Stimulated activated CD4-positive, alpha-beta T cell treated with anti-CD3 and anti-CD28 coated beads, Interleukin-2, amount 100 ng/mL, for 48 hours (primary cell): ENCODE data around the gene ZNRD2.
A peak's percentile ranks its signal among the peaks of the same experiment; 100 is the strongest.
"Not testable (repeated sequence)": the region's sequence is repeated elsewhere in the genome, so short reads cannot be mapped to it uniquely, and the experiment has no call there.

ENCODE experiments used
- DNase-seq, 2 donors: peaks; one replicate each; pipeline ENCODE4 v3.0.0-alpha.2; 2020

ZNRD2 gene

DNA sequence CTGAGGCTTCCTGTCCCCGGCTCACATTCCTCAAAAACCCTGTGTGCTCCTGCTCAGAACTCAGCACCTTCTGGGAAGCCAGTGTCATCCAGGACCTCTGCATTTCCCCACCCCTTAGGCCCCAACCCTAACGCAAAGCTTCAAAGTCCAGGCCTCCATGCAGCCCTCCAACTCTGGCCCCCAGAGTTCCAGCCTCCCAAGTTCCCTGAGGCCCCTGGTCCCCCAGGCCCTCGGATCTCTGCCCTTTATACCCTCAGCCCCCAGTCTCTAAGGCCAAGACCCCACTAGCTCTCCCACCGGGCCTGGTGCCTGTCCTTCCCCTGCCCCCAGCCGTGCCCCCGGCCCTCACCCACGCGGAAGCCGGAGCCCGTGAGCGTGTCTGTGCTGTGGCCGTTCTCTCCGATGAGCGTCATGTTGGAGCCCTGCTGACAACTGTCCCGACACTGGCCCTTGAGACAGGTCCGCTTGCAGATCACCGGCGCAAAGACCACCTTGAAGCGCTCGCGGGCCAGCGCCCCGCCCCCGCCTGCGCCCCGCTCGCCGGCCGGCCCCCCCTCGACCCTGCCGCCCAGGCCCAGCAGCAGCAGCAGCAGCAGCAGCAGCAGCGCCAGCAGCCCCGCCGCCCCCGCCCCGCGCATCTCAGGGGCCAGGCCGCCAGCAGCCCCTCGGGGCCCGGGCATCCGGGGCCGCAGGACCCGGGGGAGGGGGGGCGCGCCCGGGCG lies 12.8 kb upstream of the ZNRD2 start:
- DNase-seq, result no peak

DNA sequence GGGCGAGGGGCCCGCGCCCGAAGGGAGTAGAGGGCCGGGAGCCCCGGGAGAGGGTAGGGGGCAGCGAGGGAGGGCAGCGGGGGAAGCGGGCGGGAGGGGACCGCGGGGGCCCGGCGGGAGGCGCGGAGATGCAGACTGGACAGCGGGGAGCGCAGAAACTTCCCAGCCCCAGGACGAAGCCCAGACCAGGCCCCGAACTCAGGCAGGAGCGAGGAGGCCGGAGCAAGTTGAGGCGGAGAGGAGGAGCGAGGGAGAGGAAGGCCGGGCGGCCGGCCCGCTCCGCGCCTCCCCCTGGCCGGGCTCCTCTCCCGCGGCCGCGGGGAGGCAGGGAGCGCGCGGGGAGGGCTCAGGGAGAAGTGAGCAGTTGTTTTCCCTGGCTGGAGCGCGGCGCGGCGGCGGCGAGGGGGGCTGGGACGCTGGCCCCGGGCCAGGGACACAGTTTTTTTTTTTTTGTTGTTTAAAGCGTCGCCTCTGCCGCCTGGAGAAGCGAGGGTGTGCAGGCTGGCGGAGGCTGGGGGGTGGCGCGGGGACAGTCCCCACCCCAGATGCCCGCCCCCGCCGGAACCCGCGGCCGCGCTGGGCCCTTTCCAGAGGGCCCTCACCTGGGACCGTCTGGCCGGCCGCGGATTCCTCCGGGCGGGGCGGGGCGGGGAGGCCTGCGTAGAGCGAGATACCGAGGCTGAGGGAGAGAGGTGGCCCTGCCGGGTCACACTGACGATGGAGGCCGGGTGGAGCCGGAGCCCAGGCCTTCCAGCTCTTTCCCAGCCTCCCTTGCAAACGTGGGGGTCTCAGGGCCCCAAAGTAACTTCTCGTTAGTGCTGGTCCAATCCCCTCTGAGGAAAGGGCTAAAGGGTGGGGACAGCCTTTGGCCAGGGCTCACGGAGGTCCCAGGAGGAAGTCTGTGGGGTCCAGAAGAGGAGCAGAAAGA lies 12.0 kb upstream of the ZNRD2 start, which contains the start of gene LTBP3:
LTBP3 (minus strand) TSS at position 358 of the 928 bp plus-strand sequence. CDS start 400 bp downstream, outside the sequence.
- peak in 1 of 2 donors; percentile 47 for DNase-seq

GRCh38 chr11:65558930-65559509 lies 11.3 kb upstream of the ZNRD2 start:
- DNase-seq, result no peak

DNA sequence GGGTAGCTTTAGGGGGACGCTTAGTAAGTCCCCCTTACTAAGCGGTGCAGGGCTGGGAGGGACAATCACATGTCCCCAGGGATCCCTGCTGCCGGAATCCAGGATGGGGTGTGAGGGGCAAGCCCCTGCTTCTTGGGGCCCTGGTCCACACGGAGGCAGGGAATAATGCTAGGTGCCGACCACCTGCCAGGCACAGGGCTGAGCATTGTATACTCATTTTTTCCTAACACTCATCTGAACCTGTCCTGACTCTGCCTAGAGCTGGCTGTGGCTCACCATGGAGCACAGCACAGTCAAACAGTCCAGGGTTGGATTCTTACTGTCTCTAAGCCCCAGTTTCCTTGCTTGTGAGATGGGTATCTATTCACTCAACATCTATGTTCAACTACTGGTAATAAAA lies 10.7 kb upstream of the ZNRD2 start:
- DNase-seq, result no peak

GRCh38 chr11:65559951-65560537 lies 10.2 kb upstream of the ZNRD2 start:
- DNase-seq, result no peak

DNA sequence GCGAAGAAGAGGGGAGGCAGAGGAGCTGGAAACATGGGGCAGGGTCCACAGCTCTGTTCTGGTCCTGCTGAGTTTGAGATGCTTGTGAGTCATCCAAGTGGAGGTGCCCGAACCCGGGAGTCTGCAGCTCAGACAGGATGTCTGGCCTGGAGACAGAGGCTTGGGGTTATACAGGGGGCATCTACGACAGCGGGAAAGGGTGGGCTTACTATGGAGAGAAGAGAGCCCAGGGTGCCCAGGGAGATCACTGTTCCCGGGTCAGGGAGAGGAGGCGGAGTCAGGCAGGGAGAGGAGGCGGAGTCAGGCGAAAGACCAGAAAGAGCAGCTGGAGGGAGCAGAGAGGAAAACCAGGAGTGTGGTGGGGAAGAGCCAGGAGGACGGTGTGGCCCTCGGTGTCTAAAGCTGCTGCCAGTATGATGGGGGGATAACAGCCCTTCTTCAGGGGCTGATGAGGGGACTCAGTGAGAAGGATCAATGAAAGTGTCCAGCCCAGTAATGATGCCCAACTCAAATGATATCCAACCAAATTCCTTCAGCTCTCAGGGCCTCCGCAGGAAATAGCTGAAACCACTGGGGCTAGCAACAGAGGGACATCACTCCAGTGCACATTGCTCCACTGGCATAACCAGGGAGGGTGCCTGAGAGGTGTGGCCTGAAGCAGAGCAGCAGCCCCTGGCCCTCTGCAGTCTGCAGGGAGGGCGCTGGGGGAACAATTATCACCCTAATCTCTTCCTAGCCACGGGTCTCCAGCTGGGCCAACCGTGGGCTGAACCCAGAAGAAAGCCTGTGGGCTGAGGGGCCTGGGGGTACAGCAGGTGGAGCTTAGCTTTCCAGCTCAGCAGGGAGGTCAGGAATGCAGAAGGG lies 9.5 kb upstream of the ZNRD2 start:
- no peak for DNase-seq

GRCh38 chr11:65562020-65562419 lies 8.3 kb upstream of the ZNRD2 start:
- DNase-seq, result no peak

DNA sequence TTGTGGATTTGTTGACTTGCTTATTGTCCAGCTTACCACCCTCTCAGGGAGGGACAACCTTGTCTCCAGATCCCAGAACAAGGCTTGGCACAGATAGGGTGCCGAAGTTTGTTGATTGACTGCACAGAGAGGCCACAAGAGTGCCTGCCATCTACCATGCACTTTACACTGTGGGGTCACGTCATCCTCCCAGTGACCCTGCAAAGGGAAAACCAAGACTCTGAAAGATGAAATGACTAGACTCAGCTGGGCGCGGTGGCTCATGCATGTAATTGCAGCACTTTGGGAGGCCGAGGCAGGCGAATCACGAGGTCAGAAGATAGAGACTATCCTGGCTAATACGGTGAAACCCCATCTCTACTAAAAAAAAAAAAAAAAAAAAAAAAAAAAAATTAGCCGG lies 7.5 kb upstream of the ZNRD2 start:
- no peak for DNase-seq

DNA sequence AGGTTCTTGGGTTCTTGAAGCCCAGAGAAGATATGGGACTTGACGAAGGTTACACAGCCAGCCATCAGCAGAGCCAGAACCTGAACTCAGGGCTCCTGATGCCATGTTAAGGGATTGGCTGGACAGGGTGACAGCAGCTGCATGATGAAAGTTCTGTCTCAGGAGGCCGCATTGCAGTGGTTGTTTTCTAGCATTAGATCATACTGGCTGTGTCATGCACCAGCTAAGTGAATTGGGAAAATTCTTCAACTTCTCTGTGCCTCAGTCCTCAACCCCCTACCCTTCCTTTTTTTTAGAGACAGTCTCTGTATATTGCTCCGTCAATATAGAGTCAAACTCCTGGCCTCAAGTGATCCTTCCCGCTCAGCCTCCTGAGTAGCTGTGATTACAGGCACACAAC lies 6.7 kb upstream of the ZNRD2 start:
- no peak for DNase-seq

GRCh38 chr11:65564879-65565559 lies 5.3 kb upstream of the ZNRD2 start:
- not testable (repeated sequence) for DNase-seq

DNA sequence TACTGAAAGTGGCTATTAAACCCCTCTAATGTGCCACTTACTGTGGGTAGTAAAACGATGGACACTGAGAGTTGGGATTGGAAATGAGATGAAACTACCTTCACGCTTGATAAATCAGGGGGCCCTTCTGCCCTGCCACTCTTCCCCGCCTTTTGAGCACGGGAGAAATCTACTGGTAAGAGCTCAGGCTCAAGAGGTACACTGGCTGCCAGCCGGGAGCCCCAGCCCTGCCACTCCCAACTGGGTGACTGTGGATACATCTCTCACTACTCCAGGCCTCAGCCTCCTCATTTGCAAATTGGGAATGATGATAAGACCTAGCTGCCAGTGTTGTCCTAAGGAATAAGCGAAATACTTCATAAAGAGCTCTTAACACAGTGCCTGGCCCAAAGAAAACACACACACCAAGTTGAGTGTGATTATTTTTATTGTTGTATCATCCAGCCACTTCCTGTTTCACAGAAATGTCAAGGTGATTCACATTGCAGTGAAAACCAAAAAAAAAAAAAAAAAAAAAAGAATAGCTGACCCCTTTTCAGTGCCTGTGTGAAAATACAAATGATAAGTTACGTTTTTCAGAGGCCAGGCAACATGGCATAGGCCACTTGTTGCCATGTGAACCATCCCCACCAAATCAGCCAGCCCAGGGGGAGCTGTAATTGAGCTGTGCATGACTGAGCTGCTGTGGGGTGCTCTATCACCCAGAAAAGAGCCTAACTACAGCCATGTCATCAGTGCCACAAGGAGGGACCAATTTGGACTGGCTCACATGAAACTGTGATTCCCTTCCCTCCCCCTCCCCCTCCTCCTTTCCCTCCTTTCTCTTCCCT lies 4.4 kb upstream of the ZNRD2 start:
- DNase-seq, result no peak

GRCh38 chr11:65569164-65569972 lies 909 bp upstream of the ZNRD2 start:
- no peak for DNase-seq

DNA sequence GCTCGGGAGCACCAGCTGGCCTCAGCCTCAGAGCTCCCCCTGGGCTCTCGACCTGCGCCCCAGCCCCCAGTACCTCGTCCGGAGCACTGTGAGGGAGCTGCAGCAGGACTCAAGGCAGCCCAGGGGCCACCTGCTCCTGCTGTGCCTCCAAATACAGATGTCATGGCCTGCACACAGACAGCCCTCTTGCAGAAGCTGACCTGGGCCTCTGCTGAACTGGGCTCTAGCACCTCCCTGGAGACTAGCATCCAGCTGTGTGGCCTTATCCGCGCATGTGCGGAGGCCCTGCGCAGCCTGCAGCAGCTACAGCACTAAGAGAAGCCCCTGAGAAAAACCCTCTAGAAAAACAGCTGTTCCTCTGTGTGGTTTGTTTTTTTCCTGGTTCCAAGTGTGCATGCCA lies 1.1 kb downstream of the ZNRD2 start:
- no peak for DNase-seq

- DNase-seq, result no peak
Observed at GRCh38 chr11:65571940-65572339, 1.7 kb downstream of the ZNRD2 start.

DNA sequence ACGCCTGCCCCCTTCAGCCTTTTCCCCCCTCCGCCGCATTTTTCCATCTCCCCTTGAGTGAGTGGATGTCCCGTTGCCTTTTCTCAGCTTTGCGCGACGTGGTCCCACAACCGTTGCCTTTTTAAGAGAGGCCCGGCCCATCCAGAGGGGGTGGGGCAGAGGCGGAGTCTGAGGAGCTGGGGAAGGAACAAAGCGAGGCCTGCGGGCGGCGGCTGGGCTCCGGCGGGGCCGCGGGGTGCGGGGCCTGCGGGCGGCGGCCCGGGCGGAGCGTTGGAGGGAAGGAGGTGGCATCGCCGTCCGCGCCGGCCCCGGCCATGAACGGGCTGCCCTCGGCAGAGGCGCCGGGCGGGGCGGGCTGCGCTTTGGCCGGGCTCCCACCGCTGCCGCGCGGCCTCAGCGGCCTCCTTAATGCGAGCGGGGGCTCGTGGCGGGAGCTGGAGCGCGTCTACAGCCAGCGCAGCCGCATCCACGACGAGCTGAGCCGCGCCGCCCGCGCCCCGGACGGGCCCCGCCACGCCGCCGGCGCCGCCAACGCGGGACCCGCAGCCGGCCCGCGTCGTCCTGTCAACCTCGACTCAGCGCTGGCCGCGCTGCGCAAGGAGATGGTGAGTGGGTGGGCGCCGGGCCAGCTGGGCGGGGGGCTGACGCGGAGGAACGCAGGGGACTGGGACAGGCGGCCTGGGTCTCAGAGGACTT lies 2.2 kb downstream of the ZNRD2 start, which contains the start of gene FAM89B:
FAM89B (plus strand) TSS at position 183 of the 696 bp plus-strand sequence; CDS start at position 315, 132 bp downstream.
- DNase-seq, result peak; percentile 83 to 85

GRCh38 chr11:65573391-65574079 lies 3.3 kb downstream of the ZNRD2 start:
- DNase-seq, result no peak

- peak; percentile 85 to 86 for DNase-seq
Observed at GRCh38 chr11:65574109-65574810, 4.0 kb downstream of the ZNRD2 start.
